Activated T-cell treated with anti-CD3 and anti-CD28 coated beads, Interleukin-2, amount 50 U/mL, for 24 hours (primary cell): ENCODE data around the gene SIGLEC7.
"Not testable (repeated sequence)": the region's sequence is repeated elsewhere in the genome, so short reads cannot be mapped to it uniquely, and the experiment has no call there.

Source experiments
- DNase-seq: peaks from one replicate; pipeline ENCODE4 v3.0.0-alpha.2; 2020
- H3K27ac Mint-ChIP-seq: 2 replicates; pipeline ENCODE4 v1.8.0; 2020; ENCODE audit warnings: mild to moderate bottlenecking, mixed read lengths
- H3K27me3 Mint-ChIP-seq: 2 replicates; pipeline ENCODE4 v1.8.0; 2020; ENCODE audit warnings: mixed read lengths
- H3K36me3 Mint-ChIP-seq: 2 replicates; pipeline ENCODE4 v1.8.0; 2020; ENCODE audit warnings: low read depth, mixed read lengths
- H3K4me1 Mint-ChIP-seq: 2 replicates; pipeline ENCODE4 v1.8.0; 2020; ENCODE audit warnings: low read depth, mixed read lengths
- H3K4me3 Mint-ChIP-seq: 2 replicates; pipeline ENCODE4 v1.8.0; 2020; ENCODE audit warnings: mild to moderate bottlenecking, moderate library complexity, mixed read lengths
- H3K9me3 Mint-ChIP-seq: 2 replicates; pipeline ENCODE4 v1.8.0; 2020; ENCODE audit warnings: mixed read lengths

Gene SIGLEC7

GRCh38 chr19:51139299-51140014 is 2.6 kb upstream of the SIGLEC7 start:
- H3K27me3 Mint-ChIP-seq = no peaks in the 10 kb centered on the region
- H3K4me3 Mint-ChIP-seq = no peak overlapping the region
- no peak overlapping the region for H3K27ac Mint-ChIP-seq
- DNase-seq = no peak
- peaks cover 7% of the 10 kb centered on the region for H3K9me3 Mint-ChIP-seq
- peaks cover 2% of the 10 kb centered on the region for H3K36me3 Mint-ChIP-seq
- H3K4me1 Mint-ChIP-seq = peaks cover 29% of the 10 kb centered on the region

- Mint-ChIP-seq H3K9me3 (peaks cover under 1% of the 10 kb centered on the region), H3K27ac (no peak overlapping the region), H3K27me3 (no peaks in the 10 kb centered on the region), H3K4me3 (no peak overlapping the region), H3K36me3 (peaks cover 2% of the 10 kb centered on the region), H3K4me1 (peaks cover 29% of the 10 kb centered on the region)
- DNase-seq = no peak
These were observed 1.7 kb upstream of the SIGLEC7 start for GRCh38 chr19:51140441-51140840.

- Mint-ChIP-seq H3K4me3 (no peak overlapping the region), H3K36me3 (no peaks in the 10 kb centered on the region), H3K4me1 (peaks cover 25% of the 10 kb centered on the region), H3K27me3 (no peaks in the 10 kb centered on the region), H3K27ac (no peak overlapping the region), H3K9me3 (no peaks in the 10 kb centered on the region)
- no peak for DNase-seq
These were observed 920 bp upstream of the SIGLEC7 start for GRCh38 chr19:51141181-51141580.

GRCh38 chr19:51142809-51143475 is 841 bp downstream of the SIGLEC7 start:
- H3K4me3 Mint-ChIP-seq, H3K27ac Mint-ChIP-seq, H3K36me3 Mint-ChIP-seq, H3K27me3 Mint-ChIP-seq, H3K9me3 Mint-ChIP-seq, H3K4me1 Mint-ChIP-seq, DNase-seq: not testable (repeated sequence)

- no peak overlapping the region for H3K4me3 Mint-ChIP-seq
- no peak overlapping the region for H3K27ac Mint-ChIP-seq
- H3K36me3 Mint-ChIP-seq = no peaks in the 10 kb centered on the region
- no peaks in the 10 kb centered on the region for H3K27me3 Mint-ChIP-seq
- DNase-seq = no peak
- H3K9me3 Mint-ChIP-seq = no peaks in the 10 kb centered on the region
- peaks cover 8% of the 10 kb centered on the region for H3K4me1 Mint-ChIP-seq
These were observed 1.4 kb downstream of the SIGLEC7 start for GRCh38 chr19:51143486-51143885.

GRCh38 chr19:51144482-51145045 is 2.5 kb downstream of the SIGLEC7 start:
- H3K27me3 Mint-ChIP-seq = no peaks in the 10 kb centered on the region
- H3K27ac Mint-ChIP-seq = no peak overlapping the region
- no peaks in the 10 kb centered on the region for H3K36me3 Mint-ChIP-seq
- no peak for DNase-seq
- H3K4me1 Mint-ChIP-seq = peaks cover 8% of the 10 kb centered on the region
- no peak overlapping the region for H3K4me3 Mint-ChIP-seq
- no peaks in the 10 kb centered on the region for H3K9me3 Mint-ChIP-seq

- no peak for DNase-seq
- Mint-ChIP-seq H3K27me3 (no peaks in the 10 kb centered on the region), H3K4me1 (peaks cover 8% of the 10 kb centered on the region), H3K9me3 (no peaks in the 10 kb centered on the region), H3K4me3 (no peak overlapping the region), H3K36me3 (no peaks in the 10 kb centered on the region), H3K27ac (no peak overlapping the region)
These were observed 3.9 kb downstream of the SIGLEC7 start for GRCh38 chr19:51145916-51146493.

- Mint-ChIP-seq H3K27ac (no peak overlapping the region), H3K9me3 (no peaks in the 10 kb centered on the region), H3K4me1 (peaks cover 8% of the 10 kb centered on the region), H3K27me3 (no peaks in the 10 kb centered on the region), H3K36me3 (no peaks in the 10 kb centered on the region), H3K4me3 (no peak overlapping the region)
- no peak for DNase-seq
These were observed 4.7 kb downstream of the SIGLEC7 start for GRCh38 chr19:51146751-51147150.

- no peak overlapping the region for H3K4me3 Mint-ChIP-seq
- no peak overlapping the region for H3K27ac Mint-ChIP-seq
- no peaks in the 10 kb centered on the region for H3K36me3 Mint-ChIP-seq
- H3K27me3 Mint-ChIP-seq = no peaks in the 10 kb centered on the region
- no peak for DNase-seq
- H3K4me1 Mint-ChIP-seq = peaks cover 2% of the 10 kb centered on the region
- no peaks in the 10 kb centered on the region for H3K9me3 Mint-ChIP-seq
These were observed 5.6 kb downstream of the SIGLEC7 start for GRCh38 chr19:51147663-51148062.

GRCh38 chr19:51148580-51148979 is 6.5 kb downstream of the SIGLEC7 start:
- peaks cover 2% of the 10 kb centered on the region for H3K4me1 Mint-ChIP-seq
- no peaks in the 10 kb centered on the region for H3K27me3 Mint-ChIP-seq
- no peaks in the 10 kb centered on the region for H3K9me3 Mint-ChIP-seq
- no peak overlapping the region for H3K4me3 Mint-ChIP-seq
- H3K36me3 Mint-ChIP-seq = no peaks in the 10 kb centered on the region
- DNase-seq = no peak
- H3K27ac Mint-ChIP-seq = no peak overlapping the region

- Mint-ChIP-seq H3K4me1 (peaks cover 2% of the 10 kb centered on the region), H3K9me3 (no peaks in the 10 kb centered on the region), H3K36me3 (no peaks in the 10 kb centered on the region)
These were observed 8.5 kb downstream of the SIGLEC7 start for GRCh38 chr19:51150627-51151026.

GRCh38 chr19:51156710-51157109 is 14.6 kb downstream of the SIGLEC7 start:
- peaks cover 10% of the 10 kb centered on the region for H3K4me1 Mint-ChIP-seq
- DNase-seq = no peak

More at GRCh38 chr19:51150627-51151026, 8.5 kb downstream of the SIGLEC7 start:
- DNase-seq = no peak
- Mint-ChIP-seq H3K27me3 (peaks cover 3% of the 10 kb centered on the region), H3K4me3 (no peak overlapping the region), H3K27ac (no peak overlapping the region)

GRCh38 chr19:51157265-51157664 is 15.2 kb downstream of the SIGLEC7 start:
- DNase-seq = no peak
- H3K27me3 Mint-ChIP-seq = peaks cover 3% of the 10 kb centered on the region
- H3K36me3 Mint-ChIP-seq = no peaks in the 10 kb centered on the region
- no peak overlapping the region for H3K4me3 Mint-ChIP-seq
- no peak overlapping the region for H3K27ac Mint-ChIP-seq
- peaks cover 10% of the 10 kb centered on the region for H3K4me1 Mint-ChIP-seq
- no peaks in the 10 kb centered on the region for H3K9me3 Mint-ChIP-seq

More at GRCh38 chr19:51156710-51157109, 14.6 kb downstream of the SIGLEC7 start:
- no peaks in the 10 kb centered on the region for H3K9me3 Mint-ChIP-seq
- H3K36me3 Mint-ChIP-seq = no peaks in the 10 kb centered on the region
- H3K27ac Mint-ChIP-seq = no peak overlapping the region
- H3K27me3 Mint-ChIP-seq = peaks cover 3% of the 10 kb centered on the region
- H3K4me3 Mint-ChIP-seq = no peak overlapping the region

- no peak overlapping the region for H3K4me3 Mint-ChIP-seq
- DNase-seq = peak; percentile 83
- no peak overlapping the region for H3K27ac Mint-ChIP-seq
- peaks cover 3% of the 10 kb centered on the region for H3K27me3 Mint-ChIP-seq
- H3K9me3 Mint-ChIP-seq = no peaks in the 10 kb centered on the region
- no peaks in the 10 kb centered on the region for H3K36me3 Mint-ChIP-seq
- peaks cover 10% of the 10 kb centered on the region for H3K4me1 Mint-ChIP-seq
These were observed 16.5 kb downstream of the SIGLEC7 start for GRCh38 chr19:51158474-51159129.
